Measurements from ENCODE around the gene TAS2R38. TPM values are rescaled to one million over a fixed set of nuclear protein-coding genes. Genes with fewer than 3 reads are reported as not detected.

Gene TAS2R38
- total RNA-seq, 1 donor from 2014 or later = not detected

- no peaks in the 10 kb centered on the region for H3K36me3 Mint-ChIP-seq (ENCODE audit: low read depth)
- H3K27ac Mint-ChIP-seq = no peak overlapping the region
- intact Hi-C loops (cut with micrococcal nuclease) = no loop called here
- peaks cover 10% of the 10 kb centered on the region for H3K9me3 Mint-ChIP-seq
- H3K4me1 Mint-ChIP-seq (ENCODE audit: low read depth) = no peaks in the 10 kb centered on the region
- H3K4me3 Mint-ChIP-seq = no peak overlapping the region
- no peaks in the 10 kb centered on the region for H3K27me3 Mint-ChIP-seq (ENCODE audit: insufficient read depth)
- DNase-seq (ENCODE audit: low spot score) = no peak
Observed at GRCh38 chr7:141928146-141928844, 45.3 kb downstream of the TAS2R38 start.

Other genes with a start within 250 kb of the TAS2R38 start
- gene SSBP1, start 235.4 kb downstream of the TAS2R38 start, total RNA-seq = 240 and 245 TPM in 2 replicates
- 0.99 and 1.3 TPM in 2 replicates for gene TAS2R3, start 209.7 kb downstream of the TAS2R38 start, total RNA-seq
- 0.78 and 0.86 TPM in 2 replicates for gene TAS2R4, start 197.1 kb downstream of the TAS2R38 start, total RNA-seq
- 0.67 and 0.98 TPM in 2 replicates for gene TAS2R5, start 183.6 kb downstream of the TAS2R38 start, total RNA-seq
- not detected in 2 replicates for gene PRSS37, start 132.3 kb downstream of the TAS2R38 start, total RNA-seq
- gene OR9A4, start 57.4 kb downstream of the TAS2R38 start, total RNA-seq = not detected in 2 replicates
- gene CLEC5A, start 26.8 kb downstream of the TAS2R38 start, total RNA-seq = not detected in 2 replicates
- gene MGAM, start 22.1 kb upstream of the TAS2R38 start, total RNA-seq = not detected in 2 replicates
- gene MGAM2, start 137.9 kb upstream of the TAS2R38 start, total RNA-seq = not detected in 2 replicates

All from activated T-helper 1 cell treated with anti-CD3 and anti-CD28 coated beads, Interleukin-12 subunit alpha, Interleukin-12 subunit beta, Interleukin-2, Interleukin-4 antibody, amounts not matched to agents 30 ng/mL and 10 ng/mL and 1 ng/mL, durations not matched to agents 14 hours and 24 hours and 36 hours (primary cell).